Skeletal muscle tissue (tissue), 4 donors: ENCODE data around the gene LRRN4CL. TPM values are rescaled to one million over a fixed set of nuclear protein-coding genes. Genes with fewer than 3 reads are reported as not detected.

ENCODE experiments used
- H3K27ac ChIP-seq: one replicate; pipeline ENCODE4 v1.7.0; 2013; ENCODE audit warnings: mild to moderate bottlenecking, low read depth, low read length, inconsistent platforms
- H3K27me3 ChIP-seq, 3 donors: one replicate each; pipeline ENCODE4 v1.7.0; 2013; ENCODE audit warnings: low read length in 3 of 3; ENCODE audit not compliant: control insufficient read depth in 3 of 3, insufficient read depth in 3 of 3
- H3K36me3 ChIP-seq, 3 donors: one replicate each; pipeline ENCODE4 v1.7.0; 2013; ENCODE audit warnings: low read length in 3 of 3; ENCODE audit not compliant: control insufficient read depth in 3 of 3, insufficient read depth in 3 of 3
- H3K4me1 ChIP-seq, 3 donors: one replicate each; pipeline ENCODE4 v1.7.0; 2013; ENCODE audit warnings: low read length in 3 of 3, mild to moderate bottlenecking in 3 of 3; ENCODE audit not compliant: control insufficient read depth in 3 of 3, insufficient read depth in 3 of 3
- H3K4me3 ChIP-seq, 3 donors: one replicate each; pipeline ENCODE4 v1.7.0; 2013; ENCODE audit warnings: low read length in 3 of 3
- H3K9ac ChIP-seq, 3 donors: one replicate each; pipeline ENCODE4 v1.7.0; 2013; ENCODE audit warnings: low read length in 3 of 3, mild to moderate bottlenecking in 3 of 3, moderate library complexity in 2 of 3, low read depth in 1 of 3
- H3K9me3 ChIP-seq, 3 donors: one replicate each; pipeline ENCODE4 v1.7.0; 2013; ENCODE audit warnings: low read length in 3 of 3; ENCODE audit not compliant: control insufficient read depth in 3 of 3
- total RNA-seq: library from RNA; depleted of rRNA; stranded (reverse); fragments of >200 nt; gene quantifications from one replicate; pipeline ENCODE4 v1.2.3, GENCODE V29; 2014
- donor health status: Osteomylitis.

Gene LRRN4CL
- total RNA-seq, 1 donor from 2014 or later, result 9.9 TPM

GRCh38 chr11:62712276-62712812, 23.0 kb upstream of the LRRN4CL start:
- peaks cover 34 to 51% (median 49%) of the 10 kb centered on the region in 3 donors for H3K36me3 ChIP-seq
- no peak overlapping the region for H3K4me3 ChIP-seq
- H3K27ac ChIP-seq, result no peak overlapping the region
- no peaks in the 10 kb centered on the region for H3K27me3 ChIP-seq
- peaks cover 21 to 31% (median 30%) of the 10 kb centered on the region in 3 donors for H3K4me1 ChIP-seq
- H3K9me3 ChIP-seq, result no peaks in the 10 kb centered on the region
- no peak overlapping the region for H3K9ac ChIP-seq

GRCh38 chr11:62710001-62710345, 20.6 kb upstream of the LRRN4CL start:
- Histone ChIP-seq H3K4me3 (peak overlapping the region; percentile 88 to 97 (median 93)), H3K4me1 (peaks cover 40 to 51% (median 49%) of the 10 kb centered on the region in 3 donors), H3K9me3 (no peaks in the 10 kb centered on the region), H3K27me3 (no peaks in the 10 kb centered on the region), H3K36me3 (peaks cover 15 to 29% (median 28%) of the 10 kb centered on the region in 3 donors), H3K27ac (peak overlapping the region; percentile 88), H3K9ac (peak overlapping the region; percentile 81 to 99 (median 99))

GRCh38 chr11:62709247-62710000, 20.1 kb upstream of the LRRN4CL start:
- H3K36me3 ChIP-seq, result peaks cover 15 to 25% (median 24%) of the 10 kb centered on the region in 3 donors
- H3K9ac ChIP-seq, result peak overlapping the region; percentile 96 to 99 (median 99)
- no peaks in the 10 kb centered on the region for H3K27me3 ChIP-seq
- H3K4me3 ChIP-seq, result peak overlapping the region; percentile 88 to 97 (median 93)
- H3K4me1 ChIP-seq, result peaks cover 40 to 53% (median 51%) of the 10 kb centered on the region in 3 donors
- H3K9me3 ChIP-seq, result no peaks in the 10 kb centered on the region
- peak overlapping the region; percentile 88 for H3K27ac ChIP-seq

- Histone ChIP-seq H3K9me3 (no peaks in the 10 kb centered on the region), H3K27me3 (no peaks in the 10 kb centered on the region), H3K27ac (peak overlapping the region; percentile 88), H3K9ac (peak overlapping the region; percentile 96 to 99 (median 99)), H3K36me3 (peaks cover 12 to 20% (median 19%) of the 10 kb centered on the region in 3 donors), H3K4me3 (peak overlapping the region; percentile 88 to 97 (median 93)), H3K4me1 (peaks cover 40 to 53% (median 51%) of the 10 kb centered on the region in 3 donors)
Observed at GRCh38 chr11:62708793-62709192, 19.5 kb upstream of the LRRN4CL start.

GRCh38 chr11:62708392-62708791, 19.1 kb upstream of the LRRN4CL start:
- Histone ChIP-seq H3K27ac (peak overlapping the region; percentile 88), H3K9me3 (no peaks in the 10 kb centered on the region), H3K9ac (peak overlapping the region; percentile 96 to 99 (median 99)), H3K4me3 (peak overlapping the region; percentile 88 to 97 (median 93)), H3K27me3 (no peaks in the 10 kb centered on the region), H3K4me1 (peaks cover 40 to 52% (median 50%) of the 10 kb centered on the region in 3 donors), H3K36me3 (peaks cover 12 to 16% (median 15%) of the 10 kb centered on the region in 3 donors)

- Histone ChIP-seq H3K4me1 (peaks cover 40 to 48% (median 47%) of the 10 kb centered on the region in 3 donors), H3K27ac (peak within 1 kb of the TSS; percentile 88), H3K4me3 (peak within 1 kb of the TSS; percentile 88 to 97 (median 93)), H3K9me3 (no peaks in the 10 kb centered on the region), H3K9ac (peak within 1 kb of the TSS; percentile 96 to 99 (median 99)), H3K27me3 (no peaks in the 10 kb centered on the region), H3K36me3 (peaks cover 10 to 14% (median 11%) of the 10 kb centered on the region in 3 donors)
Observed at GRCh38 chr11:62707277-62707861, 18.0 kb upstream of the LRRN4CL start, which contains the start of the genes BSCL2 and GNG3. BSCL2 (minus strand) TSS chr11:62707424; CDS start chr11:62707195, 229 bp downstream. GNG3 (plus strand) TSS chr11:62707676; CDS start chr11:62708296, 620 bp downstream.

GRCh38 chr11:62706850-62707247, 17.5 kb upstream of the LRRN4CL start:
- peaks cover 40 to 48% (median 47%) of the 10 kb centered on the region in 3 donors for H3K4me1 ChIP-seq
- no peaks in the 10 kb centered on the region for H3K9me3 ChIP-seq
- peak overlapping the region; percentile 81 for H3K27ac ChIP-seq
- no peaks in the 10 kb centered on the region for H3K27me3 ChIP-seq
- H3K4me3 ChIP-seq, result peak overlapping the region; percentile 82 to 90 (median 83)
- H3K9ac ChIP-seq, result peak overlapping the region; percentile 35 to 89 (median 82)
- peaks cover 9 to 13% (median 11%) of the 10 kb centered on the region in 3 donors for H3K36me3 ChIP-seq

GRCh38 chr11:62705880-62706849, 16.8 kb upstream of the LRRN4CL start:
- H3K4me3 ChIP-seq, result peak overlapping the region; percentile 82 to 92 (median 83)
- H3K9me3 ChIP-seq, result no peaks in the 10 kb centered on the region
- peaks cover 40 to 48% (median 47%) of the 10 kb centered on the region in 3 donors for H3K4me1 ChIP-seq
- H3K9ac ChIP-seq, result peak overlapping the region; percentile 67 to 89 (median 82)
- peaks cover 14 to 18% (median 15%) of the 10 kb centered on the region in 3 donors for H3K36me3 ChIP-seq
- H3K27ac ChIP-seq, result peak overlapping the region; percentile 81
- H3K27me3 ChIP-seq, result no peaks in the 10 kb centered on the region

GRCh38 chr11:62705413-62705812, 16.1 kb upstream of the LRRN4CL start:
- H3K4me3 ChIP-seq, result peak overlapping the region; percentile 69 to 92 (median 82)
- H3K27me3 ChIP-seq, result no peaks in the 10 kb centered on the region
- peak overlapping the region; percentile 81 for H3K27ac ChIP-seq
- no peaks in the 10 kb centered on the region for H3K9me3 ChIP-seq
- H3K9ac ChIP-seq, result peak overlapping the region; percentile 63 to 83 (median 67)
- peaks cover 12 to 18% (median 16%) of the 10 kb centered on the region in 3 donors for H3K36me3 ChIP-seq
- peaks cover 37 to 45% (median 44%) of the 10 kb centered on the region in 3 donors for H3K4me1 ChIP-seq
